CD14-positive monocyte (primary cell): ENCODE measurements around the gene STX8. TPM values are rescaled to one million over a fixed set of nuclear protein-coding genes. Genes with fewer than 3 reads are reported as not detected.
A peak's percentile ranks its signal among the peaks of the same experiment; 100 is the strongest.
"Not testable (repeated sequence)": the region's sequence is repeated elsewhere in the genome, so short reads cannot be mapped to it uniquely, and the experiment has no call there.

Experiments used
- DNase-seq, 3 donors: peaks; one replicate each; pipeline ENCODE4 v3.0.0-alpha.2; 2011 to 2022
- H2AFZ ChIP-seq: 2 replicates; pipeline ENCODE4 v1.6.0; 2012; ENCODE audit warnings: mild to moderate bottlenecking, low read depth, low read length, inconsistent platforms; ENCODE audit not compliant: insufficient read depth, poor library complexity, severe bottlenecking
- H3K27ac ChIP-seq, 2 donors: 1 replicate in 1 of 2; 2 replicates in 1 of 2; pipeline ENCODE4 v1.5.1; 2012 to 2013; ENCODE audit warnings: low read length in 2 of 2, control low read depth in 1 of 2, inconsistent platforms in 1 of 2, low read depth in 1 of 2, mild to moderate bottlenecking in 1 of 2
- H3K27me3 ChIP-seq, 2 donors: one replicate each; pipeline versions ENCODE4 v1.6.0 to v1.6.1; 2011 to 2013; ENCODE audit warnings: low read length in 2 of 2; ENCODE audit not compliant: control insufficient read depth in 2 of 2, insufficient read depth in 2 of 2
- H3K36me3 ChIP-seq, 2 donors: replicated peaks in 1 of 2; 1 replicate in 1 of 2; 2 replicates in 1 of 2; pipeline versions ENCODE4 v1.5.1 to v1.6.1; 2012 to 2013; ENCODE audit warnings: low read length in 2 of 2, control low read depth in 1 of 2, inconsistent platforms in 1 of 2, mild to moderate bottlenecking in 1 of 2; ENCODE audit not compliant: insufficient read depth in 2 of 2, control insufficient read depth in 1 of 2
- H3K4me1 ChIP-seq, 2 donors: 1 replicate in 1 of 2; 2 replicates in 1 of 2; pipeline versions ENCODE4 v1.5.1 to v1.6.1; 2012 to 2013; ENCODE audit warnings: low read length in 2 of 2, control low read depth in 1 of 2, inconsistent platforms in 1 of 2, mild to moderate bottlenecking in 1 of 2, moderate library complexity in 1 of 2; ENCODE audit not compliant: insufficient read depth in 2 of 2, control insufficient read depth in 1 of 2
- H3K4me2 ChIP-seq: replicated peaks from 2 replicates; pipeline ENCODE3; 2012; ENCODE audit warnings: low read length, moderate library complexity, mild to moderate bottlenecking; ENCODE audit not compliant: poor library complexity, severe bottlenecking; ENCODE audit errors: extremely low read depth
- H3K4me3 ChIP-seq, 3 experiments: fragments of 200-600 bp in 1 of 3; sonication (generic) in 1 of 3; replicated peaks in 1 of 3; 1 replicate in 2 of 3; 2 replicates in 1 of 3; pipeline ENCODE4 v1.5.1; 2011 to 2013; ENCODE audit warnings: low read length in 3 of 3, mild to moderate bottlenecking in 3 of 3, control low read depth in 2 of 3, low read depth in 2 of 3, inconsistent platforms in 1 of 3, moderate library complexity in 1 of 3
- H3K79me2 ChIP-seq: 2 replicates; pipeline ENCODE4 v1.6.0; 2012; ENCODE audit warnings: mild to moderate bottlenecking, control low read depth, inconsistent platforms, low read length, moderate library complexity; ENCODE audit not compliant: insufficient read depth
- H3K9ac ChIP-seq: 2 replicates; pipeline ENCODE4 v1.6.0; 2017; ENCODE audit warnings: low read length, mild to moderate bottlenecking; ENCODE audit not compliant: insufficient read depth, poor library complexity, severe bottlenecking
- H3K9me3 ChIP-seq, 2 donors: replicated peaks in 1 of 2; 1 replicate in 1 of 2; 2 replicates in 1 of 2; pipeline versions ENCODE4 v1.5.1 to v1.6.1; 2012 to 2013; ENCODE audit warnings: low read length in 2 of 2, control low read depth in 1 of 2; ENCODE audit not compliant: control insufficient read depth in 1 of 2, insufficient read depth in 1 of 2
- H4K20me1 ChIP-seq: 2 replicates; pipeline ENCODE4 v1.6.0; 2012; ENCODE audit warnings: mild to moderate bottlenecking, low read length, control low read depth, moderate library complexity; ENCODE audit not compliant: insufficient read depth
- H3K27ac Mint-ChIP-seq, 7 donors: one replicate each; pipeline ENCODE4 v1.8.0; 2020; ENCODE audit warnings: mild to moderate bottlenecking in 7 of 7, mixed read lengths in 7 of 7, moderate library complexity in 6 of 7, inconsistent platforms in 2 of 7
- H3K27me3 Mint-ChIP-seq, 3 donors: one replicate each; pipeline ENCODE4 v1.8.0; 2021 to 2022; ENCODE audit warnings: low read depth in 3 of 3, mild to moderate bottlenecking in 3 of 3, mixed read lengths in 3 of 3, moderate library complexity in 3 of 3, inconsistent platforms in 1 of 3
- H3K36me3 Mint-ChIP-seq, 2 donors: one replicate each; pipeline ENCODE4 v1.8.0; 2020; ENCODE audit warnings: mixed read lengths in 2 of 2, inconsistent platforms in 1 of 2, mild to moderate bottlenecking in 1 of 2
- H3K4me1 Mint-ChIP-seq: one replicate; pipeline ENCODE4 v1.8.0; 2020; ENCODE audit warnings: mild to moderate bottlenecking, mixed read lengths
- H3K4me3 Mint-ChIP-seq, 2 donors: one replicate each; pipeline ENCODE4 v1.8.0; 2020; ENCODE audit warnings: mild to moderate bottlenecking in 2 of 2, mixed read lengths in 2 of 2, moderate library complexity in 1 of 2
- H3K9me3 Mint-ChIP-seq, 7 donors: one replicate each; pipeline ENCODE4 v1.8.0; 2020 to 2022; ENCODE audit warnings: mixed read lengths in 7 of 7, mild to moderate bottlenecking in 6 of 7, moderate library complexity in 6 of 7, inconsistent platforms in 2 of 7
- CTCF ChIP-seq: fragments of 200-600 bp; IDR thresholded peaks from one replicate; pipeline ENCODE4 v1.8.0; 2022; ENCODE audit warnings: antibody characterized with exemption, mild to moderate bottlenecking
- WGBS: methylation state at CpG from one replicate; pipeline ENCODE4 v1.1.5; 2013; ENCODE audit warnings: missing lambda C conversion rate; ENCODE audit not compliant: insufficient coverage; 5-methylcytosine and 5-hydroxymethylcytosine counted together
- intact Hi-C, 2 donors: fragments of 100-400 bp; cut with micrococcal nuclease; formaldehyde crosslinking; loops; one replicate each; pipeline versions ENCODE4 v1.15.0 to v1.15.1; 2023
- polyA plus RNA-seq, 3 donors: library from polyadenylated mRNA; depleted of rRNA in 1 of 3; unstranded in 2 of 3; stranded (reverse) in 1 of 3; fragments of 300-500 nt in 2 of 3; fragments of >200 nt in 1 of 3; fragmentation: Illumina TruSeq in 2 of 3; gene quantifications; 1 replicate in 2 of 3; 2 replicates in 1 of 3; pipeline ENCODE4 v1.2.3, GENCODE V29; 2012 to 2021

Gene STX8
- polyA plus RNA-seq, 3 donors = 44.4 to 170 (median 142) TPM

GRCh38 chr17:9568004-9568403 is 7.6 kb downstream of the STX8 start:
- H3K4me2 ChIP-seq = no peak overlapping the region
- Mint-ChIP-seq H3K4me1 (peaks cover 3% of the 10 kb centered on the region), H3K36me3 (peaks cover 47 to 70% of the 10 kb centered on the region in 2 donors)

GRCh38 chr17:9566739-9567138 is 8.9 kb downstream of the STX8 start:
- H4K20me1 ChIP-seq, H3K4me1 Mint-ChIP-seq, H3K27ac ChIP-seq, H2AFZ ChIP-seq, H3K4me2 ChIP-seq, DNase-seq, H3K27me3 ChIP-seq, H3K4me3 ChIP-seq, H3K4me3 Mint-ChIP-seq, H3K9me3 ChIP-seq, H3K9me3 Mint-ChIP-seq, H3K27me3 Mint-ChIP-seq, H3K9ac ChIP-seq, intact Hi-C loops, H3K4me1 ChIP-seq: not testable (repeated sequence)
- Mint-ChIP-seq H3K36me3 (peaks cover 54 to 78% of the 10 kb centered on the region in 2 donors), H3K27ac (peak overlapping the region in 1 of 7 donors; percentile 20)
- Histone ChIP-seq H3K36me3 (peaks cover 20 to 71% of the 10 kb centered on the region in 2 donors), H3K79me2 (peaks cover 11% of the 10 kb centered on the region)
- WGBS = no CpG with 5 or more reads among the region's 5 CpGs

More at GRCh38 chr17:9568004-9568403, 7.6 kb downstream of the STX8 start:
- Histone ChIP-seq H3K9ac (no peak overlapping the region), H3K36me3 (peaks cover 20 to 71% of the 10 kb centered on the region in 2 donors), H3K9me3 (no peaks in the 10 kb centered on the region), H3K4me1 (no peaks in the 10 kb centered on the region), H3K4me3 (no peak overlapping the region), H3K27me3 (no peaks in the 10 kb centered on the region), H3K27ac (no peak overlapping the region), H4K20me1 (peaks cover 7% of the 10 kb centered on the region), H2AFZ (no peak overlapping the region), H3K79me2 (peaks cover 14% of the 10 kb centered on the region)
- no peak for TF ChIP-seq CTCF
- no peak for DNase-seq
- H3K27me3 Mint-ChIP-seq = peaks cover 0 to 1% (median 0%) of the 10 kb centered on the region in 3 donors
- H3K9me3 Mint-ChIP-seq = peaks cover 0 to 6% (median 0%) of the 10 kb centered on the region in 7 donors
- H3K4me3 Mint-ChIP-seq = no peak overlapping the region
- no peak overlapping the region for H3K27ac Mint-ChIP-seq
- intact Hi-C loops = no loop called here
